Measurements from ENCODE around the gene TNKS2. TPM values are rescaled to one million over a fixed set of nuclear protein-coding genes. Genes with fewer than 3 reads are reported as not detected.
A peak's percentile ranks its signal among the peaks of the same experiment; 100 is the strongest.

TNKS2 gene
- total and polyA plus RNA-seq, 2 of the 13 experiments (the other 11 are each of a cell fraction or from before 2014, with no cell fraction given) = 15.2 to 19.4 TPM

GRCh38 chr10:91797874-91798648 lies at the start of gene TNKS2 (continued):
- TF ChIP-seq RERE (CRISPR knock-in tag; IDR thresholded peaks at IDR 0.05; ENCODE audit: low read depth) (0 out of 2 replicates have a peak, but pooled peaks have one; percentile 19), SAP130 (CRISPR knock-in tag; IDR thresholded peaks at IDR 0.05; ENCODE audit: low read depth) (peak; percentile 77), ATF1 (CRISPR knock-in tag; IDR thresholded peaks at IDR 0.05) (no peak), ATF7-NPFF (CRISPR knock-in tag; IDR thresholded peaks at IDR 0.05; ENCODE audit: low read depth) (peak; percentile 95), SRSF9 (IDR thresholded peaks at IDR 0.05; ENCODE audit: borderline replicate concordance, insufficient read depth, low read depth, low read length, poor library complexity, severe bottlenecking) (no peak), GABPA (IDR thresholded peaks at IDR 0.05; ENCODE audit: low read depth, low read length) (peak; percentile 52), GABPA (CRISPR knock-in tag; IDR thresholded peaks at IDR 0.05; ENCODE audit: low read depth) (peak; percentile 27; the same call in 1 of the 2 replicates), ZNF652 (CRISPR knock-in tag; IDR thresholded peaks at IDR 0.05; ENCODE audit: borderline replicate concordance, low read depth) (no peak), IRF9 (CRISPR knock-in tag; IDR thresholded peaks at IDR 0.05; ENCODE audit: borderline replicate concordance) (peak; percentile 63; the same call in 1 of the 2 replicates), KAT7 (CRISPR knock-in tag; IDR thresholded peaks at IDR 0.05; ENCODE audit: borderline replicate concordance) (no peak), ZNF879 (CRISPR knock-in tag; IDR thresholded peaks at IDR 0.05) (0 out of 2 replicates have a peak, but pooled peaks have one; percentile 58), PHB2 (IDR thresholded peaks at IDR 0.05; ENCODE audit: partially characterized antibody) (no peak)
- TF ChIP-seq, protein P1, sequence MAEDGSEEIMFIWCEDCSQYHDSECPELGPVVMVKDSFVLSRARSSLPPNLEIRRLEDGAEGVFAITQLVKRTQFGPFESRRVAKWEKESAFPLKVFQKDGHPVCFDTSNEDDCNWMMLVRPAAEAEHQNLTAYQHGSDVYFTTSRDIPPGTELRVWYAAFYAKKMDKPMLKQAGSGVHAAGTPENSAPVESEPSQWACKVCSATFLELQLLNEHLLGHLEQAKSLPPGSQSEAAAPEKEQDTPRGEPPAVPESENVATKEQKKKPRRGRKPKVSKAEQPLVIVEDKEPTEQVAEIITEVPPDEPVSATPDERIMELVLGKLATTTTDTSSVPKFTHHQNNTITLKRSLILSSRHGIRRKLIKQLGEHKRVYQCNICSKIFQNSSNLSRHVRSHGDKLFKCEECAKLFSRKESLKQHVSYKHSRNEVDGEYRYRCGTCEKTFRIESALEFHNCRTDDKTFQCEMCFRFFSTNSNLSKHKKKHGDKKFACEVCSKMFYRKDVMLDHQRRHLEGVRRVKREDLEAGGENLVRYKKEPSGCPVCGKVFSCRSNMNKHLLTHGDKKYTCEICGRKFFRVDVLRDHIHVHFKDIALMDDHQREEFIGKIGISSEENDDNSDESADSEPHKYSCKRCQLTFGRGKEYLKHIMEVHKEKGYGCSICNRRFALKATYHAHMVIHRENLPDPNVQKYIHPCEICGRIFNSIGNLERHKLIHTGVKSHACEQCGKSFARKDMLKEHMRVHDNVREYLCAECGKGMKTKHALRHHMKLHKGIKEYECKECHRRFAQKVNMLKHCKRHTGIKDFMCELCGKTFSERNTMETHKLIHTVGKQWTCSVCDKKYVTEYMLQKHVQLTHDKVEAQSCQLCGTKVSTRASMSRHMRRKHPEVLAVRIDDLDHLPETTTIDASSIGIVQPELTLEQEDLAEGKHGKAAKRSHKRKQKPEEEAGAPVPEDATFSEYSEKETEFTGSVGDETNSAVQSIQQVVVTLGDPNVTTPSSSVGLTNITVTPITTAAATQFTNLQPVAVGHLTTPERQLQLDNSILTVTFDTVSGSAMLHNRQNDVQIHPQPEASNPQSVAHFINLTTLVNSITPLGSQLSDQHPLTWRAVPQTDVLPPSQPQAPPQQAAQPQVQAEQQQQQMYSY (CRISPR knock-in tag; IDR thresholded peaks at IDR 0.05) = no peak
- TF ChIP-seq, protein P2, sequence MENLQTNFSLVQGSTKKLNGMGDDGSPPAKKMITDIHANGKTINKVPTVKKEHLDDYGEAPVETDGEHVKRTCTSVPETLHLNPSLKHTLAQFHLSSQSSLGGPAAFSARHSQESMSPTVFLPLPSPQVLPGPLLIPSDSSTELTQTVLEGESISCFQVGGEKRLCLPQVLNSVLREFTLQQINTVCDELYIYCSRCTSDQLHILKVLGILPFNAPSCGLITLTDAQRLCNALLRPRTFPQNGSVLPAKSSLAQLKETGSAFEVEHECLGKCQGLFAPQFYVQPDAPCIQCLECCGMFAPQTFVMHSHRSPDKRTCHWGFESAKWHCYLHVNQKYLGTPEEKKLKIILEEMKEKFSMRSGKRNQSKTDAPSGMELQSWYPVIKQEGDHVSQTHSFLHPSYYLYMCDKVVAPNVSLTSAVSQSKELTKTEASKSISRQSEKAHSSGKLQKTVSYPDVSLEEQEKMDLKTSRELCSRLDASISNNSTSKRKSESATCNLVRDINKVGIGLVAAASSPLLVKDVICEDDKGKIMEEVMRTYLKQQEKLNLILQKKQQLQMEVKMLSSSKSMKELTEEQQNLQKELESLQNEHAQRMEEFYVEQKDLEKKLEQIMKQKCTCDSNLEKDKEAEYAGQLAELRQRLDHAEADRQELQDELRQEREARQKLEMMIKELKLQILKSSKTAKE (CRISPR knock-in tag; IDR thresholded peaks at IDR 0.05; ENCODE audit: borderline replicate concordance) = no peak
